IMR-90 (cell line): ENCODE measurements around the gene ITGA3.

Source experiments
- BHLHE40 ChIP-seq: fragments of 150-350 bp; IDR thresholded peaks from 2 replicates; pipeline ENCODE4 v1.6.1; 2016; ENCODE audit warnings: mild to moderate bottlenecking, low read depth, low read length
- CHD1 ChIP-seq: IDR thresholded peaks from 2 replicates; pipeline ENCODE4 v1.6.1; 2012; ENCODE audit warnings: low read depth, low read length, improper control_type of control experiment
- FOS ChIP-seq: fragments of 150-350 bp; IDR thresholded peaks from 2 replicates; pipeline ENCODE4 v1.6.1; 2016; ENCODE audit warnings: low read depth, low read length
- POLR2A ChIP-seq: IDR thresholded peaks from 2 replicates; pipeline ENCODE4 v1.6.1; 2012; ENCODE audit warnings: mild to moderate bottlenecking, low read depth, low read length
- RAD21 ChIP-seq: IDR thresholded peaks from 2 replicates; pipeline ENCODE4 v1.6.1; 2012; ENCODE audit warnings: low read length, improper control_type of control experiment
- RCOR1 ChIP-seq: IDR thresholded peaks from 2 replicates; pipeline ENCODE4 v1.6.1; 2012; ENCODE audit warnings: mild to moderate bottlenecking, low read length, improper control_type of control experiment; ENCODE audit not compliant: insufficient replicate concordance
- SMC3 ChIP-seq: fragments of 150-350 bp; IDR thresholded peaks from 2 replicates; pipeline ENCODE4 v1.6.1; 2016; ENCODE audit warnings: low read depth, mild to moderate bottlenecking, antibody characterized with exemption, low read length, moderate library complexity
- TF ChIP-seq, protein P1 (sequence below): conservative IDR thresholded peaks from 2 replicates; pipeline ENCODE4 v1.5.1; 2012; ENCODE audit warnings: mild to moderate bottlenecking, low read depth, low read length, improper control_type of control experiment
- TF ChIP-seq, protein P2 (sequence below): fragments of 150-350 bp; IDR thresholded peaks from 2 replicates; pipeline ENCODE4 v1.6.1; 2017; ENCODE audit warnings: mild to moderate bottlenecking, antibody characterized with exemption, low read length, low read depth

DNA sequence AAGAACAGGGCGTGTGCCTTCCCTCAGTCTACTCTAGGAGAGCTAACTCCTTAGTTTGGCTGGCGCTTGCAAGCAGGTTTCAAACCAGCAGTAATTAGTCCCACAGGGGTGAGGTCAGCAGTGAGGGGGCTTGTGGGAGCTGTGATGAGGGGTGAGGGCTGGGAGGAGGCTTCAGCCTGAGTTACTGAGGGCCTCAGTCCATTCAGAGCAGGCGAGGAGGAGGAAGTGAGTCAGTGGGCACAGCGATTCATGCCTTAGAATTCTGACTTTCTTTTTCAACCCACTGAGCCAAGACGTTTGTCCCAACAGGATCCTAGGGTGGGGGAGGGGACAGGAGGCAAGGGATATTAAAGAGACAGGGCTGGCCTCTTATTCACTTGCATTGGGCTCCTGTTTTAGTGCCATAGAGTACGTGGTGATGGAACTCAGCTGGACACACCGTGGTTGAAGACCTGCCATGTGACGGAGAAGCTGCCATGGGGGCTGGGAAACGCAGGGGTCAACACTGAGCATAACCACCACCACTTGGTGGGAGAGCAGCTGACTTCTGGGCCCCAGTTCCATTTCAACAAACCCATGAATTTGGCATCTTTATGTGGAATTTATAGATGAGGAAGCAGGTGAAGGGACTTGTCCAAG is 8.3 kb upstream of the ITGA3 start:
- TF ChIP-seq POLR2A (0 out of 2 replicates have a peak, but pooled peaks have one; percentile 28), CHD1 (no peak), RCOR1 (no peak), SMC3 (no peak), FOS (0 out of 2 replicates have a peak, but pooled peaks have one; percentile 16), BHLHE40 (no peak), RAD21 (no peak)
- TF ChIP-seq, protein P1, sequence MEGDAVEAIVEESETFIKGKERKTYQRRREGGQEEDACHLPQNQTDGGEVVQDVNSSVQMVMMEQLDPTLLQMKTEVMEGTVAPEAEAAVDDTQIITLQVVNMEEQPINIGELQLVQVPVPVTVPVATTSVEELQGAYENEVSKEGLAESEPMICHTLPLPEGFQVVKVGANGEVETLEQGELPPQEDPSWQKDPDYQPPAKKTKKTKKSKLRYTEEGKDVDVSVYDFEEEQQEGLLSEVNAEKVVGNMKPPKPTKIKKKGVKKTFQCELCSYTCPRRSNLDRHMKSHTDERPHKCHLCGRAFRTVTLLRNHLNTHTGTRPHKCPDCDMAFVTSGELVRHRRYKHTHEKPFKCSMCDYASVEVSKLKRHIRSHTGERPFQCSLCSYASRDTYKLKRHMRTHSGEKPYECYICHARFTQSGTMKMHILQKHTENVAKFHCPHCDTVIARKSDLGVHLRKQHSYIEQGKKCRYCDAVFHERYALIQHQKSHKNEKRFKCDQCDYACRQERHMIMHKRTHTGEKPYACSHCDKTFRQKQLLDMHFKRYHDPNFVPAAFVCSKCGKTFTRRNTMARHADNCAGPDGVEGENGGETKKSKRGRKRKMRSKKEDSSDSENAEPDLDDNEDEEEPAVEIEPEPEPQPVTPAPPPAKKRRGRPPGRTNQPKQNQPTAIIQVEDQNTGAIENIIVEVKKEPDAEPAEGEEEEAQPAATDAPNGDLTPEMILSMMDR = no peak
- TF ChIP-seq, protein P2, sequence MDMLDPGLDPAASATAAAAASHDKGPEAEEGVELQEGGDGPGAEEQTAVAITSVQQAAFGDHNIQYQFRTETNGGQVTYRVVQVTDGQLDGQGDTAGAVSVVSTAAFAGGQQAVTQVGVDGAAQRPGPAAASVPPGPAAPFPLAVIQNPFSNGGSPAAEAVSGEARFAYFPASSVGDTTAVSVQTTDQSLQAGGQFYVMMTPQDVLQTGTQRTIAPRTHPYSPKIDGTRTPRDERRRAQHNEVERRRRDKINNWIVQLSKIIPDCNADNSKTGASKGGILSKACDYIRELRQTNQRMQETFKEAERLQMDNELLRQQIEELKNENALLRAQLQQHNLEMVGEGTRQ = no peak
